Left lung (tissue), 10 donors: ENCODE measurements around the gene RHEX. TPM values are rescaled to one million over a fixed set of nuclear protein-coding genes. Genes with fewer than 3 reads are reported as not detected.

Experiments
- ATAC-seq: fragments of 200-7000 bp; cut with Tn5 transposase; one replicate; pipeline ENCODE4 v1.9.1; 2020; ENCODE audit warnings: moderate library complexity
- DNase-seq, 4 donors: peaks; one replicate each; pipeline ENCODE4 v3.0.0-alpha.2; 2013 to 2020
- H3K27ac ChIP-seq, 2 donors: fragments of 200-600 bp; sonication (generic) in 1 of 2; one replicate each; pipeline versions ENCODE4 v1.5.0 to v1.8.0; 2020 to 2021
- H3K27me3 ChIP-seq, 2 donors: fragments of 200-600 bp; sonication (generic) in 1 of 2; one replicate each; pipeline versions ENCODE4 v1.5.0 to v1.8.0; 2020 to 2021
- H3K36me3 ChIP-seq, 2 donors: fragments of 200-600 bp; sonication (generic) in 1 of 2; one replicate each; pipeline versions ENCODE4 v1.5.0 to v1.8.0; 2020 to 2021
- H3K4me1 ChIP-seq, 2 donors: fragments of 200-600 bp; one replicate each; pipeline ENCODE4 v1.8.0; 2021
- H3K4me3 ChIP-seq, 2 donors: fragments of 200-600 bp; sonication (generic) in 1 of 2; one replicate each; pipeline versions ENCODE4 v1.5.0 to v1.8.0; 2020 to 2021; ENCODE audit warnings: mild to moderate bottlenecking in 1 of 2
- H3K9me3 ChIP-seq, 2 donors: fragments of 200-600 bp; sonication (generic) in 1 of 2; one replicate each; pipeline versions ENCODE4 v1.5.0 to v1.8.0; 2020 to 2021
- intact Hi-C, 2 donors: fragments of 100-400 bp; cut with DNase I; formaldehyde crosslinking; loops; one replicate each; pipeline versions ENCODE4 v1.11.2 to v1.14.2; 2022
- polyA plus RNA-seq, 6 donors: library from polyadenylated mRNA; unstranded; fragments of 120-200 nt; gene quantifications; one replicate each; pipeline ENCODE4 v1.2.1, GENCODE V29; 2013; ENCODE audit not compliant: insufficient read length in 6 of 6
- total RNA-seq, 2 donors: library from RNA; stranded (reverse); fragmentation: NEBNext Ultra II Directional; extraction: Animal tissue kit (Norgen Biotek cat#: 25700); gene quantifications; one replicate each; pipeline ENCODE4 v1.2.1, GENCODE V29; 2021
- TF ChIP-seq, protein P1 (sequence below), 2 donors: fragments of 200-600 bp; sonication (generic) in 1 of 2; IDR thresholded peaks; one replicate each; pipeline versions ENCODE4 v1.5.0 to v1.8.0; 2021; ENCODE audit warnings: antibody characterized with exemption in 2 of 2
- donor health status: DM: no; HTN: yes; CAD: no.
- donor health status: DM: no; HTN: no; CAD: no.

RHEX gene
- total and polyA plus RNA-seq, 8 donors = 0.18 to 2.4 (median 0.32) TPM; not detected in 1

DNA sequence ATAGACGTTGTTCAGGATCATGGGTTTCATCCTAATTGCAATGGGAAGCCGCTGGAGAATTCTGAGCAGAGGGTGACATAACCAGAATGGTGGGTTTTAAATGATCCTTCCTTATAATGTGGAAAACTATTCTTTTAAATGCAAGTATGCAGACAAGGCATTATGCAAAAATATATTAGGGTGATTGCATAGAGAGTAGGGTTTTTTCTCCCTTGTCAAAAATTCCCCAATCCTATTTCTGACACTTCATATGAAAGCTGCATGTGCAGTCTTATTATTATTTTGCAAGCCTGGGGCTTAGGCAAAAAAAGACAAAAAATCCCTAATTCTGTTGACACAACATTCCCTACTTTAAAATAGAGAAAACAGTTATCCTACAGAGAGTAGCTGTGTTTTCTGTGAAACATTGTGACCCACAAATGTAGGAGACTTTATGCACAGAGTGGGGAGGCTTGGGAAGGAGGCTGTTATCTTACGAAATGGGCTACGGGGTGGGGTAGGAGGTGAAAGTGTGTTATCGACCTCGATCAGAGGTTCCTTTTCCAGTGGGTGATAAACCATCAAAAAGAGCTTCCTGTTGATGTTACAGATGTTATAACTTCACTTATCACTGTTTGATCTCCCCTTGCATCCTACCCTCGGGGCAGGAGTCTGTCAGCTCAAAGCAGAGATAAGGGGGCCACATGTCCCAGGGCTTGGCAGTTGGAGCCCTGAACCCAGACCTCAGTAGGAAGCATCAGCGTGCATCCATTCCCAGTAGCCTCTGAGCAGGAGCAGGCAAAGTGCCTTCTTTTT is 27.2 kb downstream of the RHEX start:
- ATAC-seq (no peak), DNase-seq (no peak)
- TF ChIP-seq, protein P1, sequence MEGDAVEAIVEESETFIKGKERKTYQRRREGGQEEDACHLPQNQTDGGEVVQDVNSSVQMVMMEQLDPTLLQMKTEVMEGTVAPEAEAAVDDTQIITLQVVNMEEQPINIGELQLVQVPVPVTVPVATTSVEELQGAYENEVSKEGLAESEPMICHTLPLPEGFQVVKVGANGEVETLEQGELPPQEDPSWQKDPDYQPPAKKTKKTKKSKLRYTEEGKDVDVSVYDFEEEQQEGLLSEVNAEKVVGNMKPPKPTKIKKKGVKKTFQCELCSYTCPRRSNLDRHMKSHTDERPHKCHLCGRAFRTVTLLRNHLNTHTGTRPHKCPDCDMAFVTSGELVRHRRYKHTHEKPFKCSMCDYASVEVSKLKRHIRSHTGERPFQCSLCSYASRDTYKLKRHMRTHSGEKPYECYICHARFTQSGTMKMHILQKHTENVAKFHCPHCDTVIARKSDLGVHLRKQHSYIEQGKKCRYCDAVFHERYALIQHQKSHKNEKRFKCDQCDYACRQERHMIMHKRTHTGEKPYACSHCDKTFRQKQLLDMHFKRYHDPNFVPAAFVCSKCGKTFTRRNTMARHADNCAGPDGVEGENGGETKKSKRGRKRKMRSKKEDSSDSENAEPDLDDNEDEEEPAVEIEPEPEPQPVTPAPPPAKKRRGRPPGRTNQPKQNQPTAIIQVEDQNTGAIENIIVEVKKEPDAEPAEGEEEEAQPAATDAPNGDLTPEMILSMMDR (IDR thresholded peaks at IDR 0.05) = no peak
- no peak overlapping the region for H3K4me3 ChIP-seq
- H3K9me3 ChIP-seq = no peaks in the 10 kb centered on the region
- no peaks in the 10 kb centered on the region for H3K4me1 ChIP-seq
- no peaks in the 10 kb centered on the region for H3K27me3 ChIP-seq
- intact Hi-C loops = no loop called here
- no peak overlapping the region for H3K27ac ChIP-seq
- H3K36me3 ChIP-seq = no peaks in the 10 kb centered on the region

DNA sequence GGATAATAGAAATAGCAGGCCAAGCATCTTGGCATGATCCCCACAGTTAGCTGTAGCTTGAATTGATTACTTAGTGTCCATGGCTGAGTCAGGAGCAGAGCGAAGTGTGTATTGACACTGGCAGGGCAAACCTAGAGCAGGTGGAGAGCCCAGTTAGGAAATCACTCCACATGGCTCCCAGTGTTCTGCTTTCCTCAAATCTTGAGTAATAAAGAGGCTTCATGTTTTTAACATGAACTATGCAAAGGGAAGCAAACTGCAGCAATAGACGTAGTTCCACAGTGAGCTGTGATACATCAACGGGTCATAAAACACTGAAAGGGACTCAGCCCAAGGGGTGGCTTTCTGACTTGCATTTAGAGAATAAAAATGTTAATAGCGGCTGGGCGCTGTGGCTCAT is 28.9 kb downstream of the RHEX start:
- intact Hi-C loops = no loop called here
- TF ChIP-seq, protein P1 (IDR thresholded peaks at IDR 0.05) = no peak
- H3K4me1 ChIP-seq = no peaks in the 10 kb centered on the region
- H3K27ac ChIP-seq = no peak overlapping the region
- no peaks in the 10 kb centered on the region for H3K9me3 ChIP-seq
- DNase-seq = no peak
- H3K27me3 ChIP-seq = no peaks in the 10 kb centered on the region
- no peaks in the 10 kb centered on the region for H3K36me3 ChIP-seq
- peak; percentile 21 for ATAC-seq
- H3K4me3 ChIP-seq = no peak overlapping the region

DNA sequence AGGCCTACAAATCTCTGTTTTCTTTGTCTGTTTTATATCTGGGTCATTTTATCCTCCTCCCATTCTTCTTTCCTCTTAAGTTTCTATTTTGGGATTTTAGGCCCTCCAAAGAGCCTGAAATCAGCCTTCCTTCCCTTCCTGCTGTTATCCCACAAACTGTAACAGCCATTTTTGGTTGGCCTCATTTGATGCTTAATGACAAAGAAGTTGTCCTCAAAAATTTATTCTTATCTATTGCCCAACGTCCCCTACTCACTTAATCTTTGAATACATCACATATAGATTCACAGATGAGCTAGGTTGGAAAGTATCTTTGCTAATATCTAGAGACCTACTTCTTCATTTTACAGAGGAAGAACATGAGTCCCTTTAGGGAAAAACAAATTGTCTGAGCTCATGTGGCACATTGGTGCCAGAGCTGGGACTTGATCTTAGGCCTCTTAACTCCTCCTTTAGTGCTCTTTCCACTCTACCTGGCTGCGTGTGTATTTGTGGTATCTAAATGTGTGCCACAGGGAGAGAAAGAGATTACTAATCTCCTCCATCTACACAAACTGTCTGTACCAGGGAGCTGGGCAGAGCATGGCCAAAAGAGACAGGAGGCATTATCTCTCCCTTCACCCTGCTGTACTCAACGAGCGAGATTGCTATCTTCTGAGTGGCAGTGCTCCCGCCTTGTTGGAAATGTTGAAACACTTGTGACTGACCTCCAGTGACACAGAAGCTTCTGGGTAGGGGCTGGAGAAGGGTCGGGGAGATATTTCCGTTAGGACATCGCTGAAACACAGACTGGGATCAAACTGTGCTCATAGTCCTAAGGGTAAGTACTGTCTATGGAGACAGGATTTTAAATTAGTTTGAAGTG is 30.1 kb downstream of the RHEX start:
- no peak overlapping the region for H3K27ac ChIP-seq
- ATAC-seq = no peak
- no peak for DNase-seq
- no peaks in the 10 kb centered on the region for H3K36me3 ChIP-seq
- H3K4me1 ChIP-seq = no peaks in the 10 kb centered on the region
- H3K27me3 ChIP-seq = no peaks in the 10 kb centered on the region
- no peak overlapping the region for H3K4me3 ChIP-seq
- no peaks in the 10 kb centered on the region for H3K9me3 ChIP-seq
- TF ChIP-seq, protein P1 (IDR thresholded peaks at IDR 0.05) = no peak
- intact Hi-C loops = no loop called here

DNA sequence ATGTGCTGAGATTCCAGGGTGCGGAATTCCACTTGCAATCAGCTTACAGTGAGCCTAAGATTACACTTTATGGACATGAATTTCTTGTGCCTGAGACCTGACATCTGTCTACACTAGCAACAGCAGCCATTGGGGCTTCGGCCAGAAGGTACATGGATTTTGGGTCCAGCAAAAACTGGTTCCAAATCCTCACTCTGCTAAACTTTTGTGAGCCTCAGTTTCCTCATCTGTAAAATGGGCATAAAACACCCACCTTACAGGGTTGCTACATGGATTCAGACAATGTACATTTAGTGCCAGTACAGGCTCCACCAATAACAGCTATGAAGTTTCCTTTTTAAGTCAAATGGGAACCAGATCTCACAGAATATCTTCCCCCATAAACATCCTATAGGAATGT is 30.8 kb downstream of the RHEX start:
- intact Hi-C loops = no loop called here
- H3K27ac ChIP-seq = no peak overlapping the region
- DNase-seq (no peak), ATAC-seq (no peak)
- H3K27me3 ChIP-seq = no peaks in the 10 kb centered on the region
- H3K4me3 ChIP-seq = no peak overlapping the region
- H3K4me1 ChIP-seq = no peaks in the 10 kb centered on the region
- TF ChIP-seq, protein P1 (IDR thresholded peaks at IDR 0.05) = no peak
- no peaks in the 10 kb centered on the region for H3K9me3 ChIP-seq
- H3K36me3 ChIP-seq = no peaks in the 10 kb centered on the region

DNA sequence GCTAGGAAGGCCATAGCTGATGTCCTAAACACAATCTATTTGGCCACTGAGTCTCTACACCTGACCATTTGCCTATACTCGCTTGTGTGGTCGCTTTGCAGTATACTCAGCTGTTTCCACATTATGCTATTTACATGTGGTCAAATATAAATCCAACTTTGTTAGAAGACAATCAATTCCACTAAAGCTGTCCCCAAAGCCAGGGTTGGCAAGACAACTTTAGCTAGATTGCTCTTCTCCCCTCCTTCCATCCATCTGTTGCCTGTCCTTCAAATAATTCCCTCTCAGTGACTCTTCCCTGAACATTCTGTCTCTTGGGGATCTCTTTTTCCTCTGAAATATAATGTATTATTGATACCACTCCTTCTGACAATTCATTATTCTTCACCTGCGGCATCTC is 34.1 kb downstream of the RHEX start:
- H3K36me3 ChIP-seq = no peaks in the 10 kb centered on the region
- no peak for DNase-seq
- no peaks in the 10 kb centered on the region for H3K4me1 ChIP-seq
- ATAC-seq = no peak
- no peak overlapping the region for H3K4me3 ChIP-seq
- H3K27ac ChIP-seq = no peak overlapping the region
- TF ChIP-seq, protein P1 (IDR thresholded peaks at IDR 0.05) = no peak
- intact Hi-C loops = no loop called here
- no peaks in the 10 kb centered on the region for H3K27me3 ChIP-seq
- H3K9me3 ChIP-seq = no peaks in the 10 kb centered on the region
